Vagina (tissue), 2 donors: Measurements from ENCODE around the gene RPL18A. TPM values are rescaled to one million over a fixed set of nuclear protein-coding genes. Genes with fewer than 3 reads are reported as not detected.
"Not testable (repeated sequence)": the region's sequence is repeated elsewhere in the genome, so short reads cannot be mapped to it uniquely, and the experiment has no call there.

Source experiments
- DNase-seq, 2 donors: peaks; one replicate each; pipeline ENCODE4 v3.0.0-alpha.2; 2017; ENCODE audit errors: extremely low spot score in 2 of 2
- H3K27ac ChIP-seq: fragments of 200-600 bp; sonication (generic); one replicate; pipeline ENCODE4 v1.5.1; 2019
- H3K27me3 ChIP-seq: fragments of 200-600 bp; sonication (generic); one replicate; pipeline ENCODE4 v1.5.1; 2019
- H3K36me3 ChIP-seq, 2 donors: fragments of 200-600 bp; sonication (generic); one replicate each; pipeline ENCODE4 v1.5.1; 2017 to 2019
- H3K4me1 ChIP-seq: fragments of 200-600 bp; sonication (generic); one replicate; pipeline ENCODE4 v1.5.1; 2019
- H3K4me3 ChIP-seq, 2 donors: fragments of 200-600 bp; sonication (generic); 1 replicate in 1 of 2; 2 replicates in 1 of 2; pipeline ENCODE4 v1.5.1; 2016 to 2019
- H3K9me3 ChIP-seq: fragments of 200-600 bp; sonication (generic); one replicate; pipeline ENCODE4 v1.5.1; 2019
- POLR2A ChIP-seq, 2 donors: fragments of 450-650 bp; IDR thresholded peaks; one replicate each; pipeline ENCODE4 v1.6.1; 2017; ENCODE audit warnings: antibody characterized with exemption in 2 of 2, mild to moderate bottlenecking in 2 of 2, moderate library complexity in 2 of 2
- POLR2AphosphoS5 ChIP-seq, 2 donors: sonication (generic); formaldehyde crosslinking; IDR thresholded peaks; one replicate each; pipeline ENCODE4 v1.9.0; 2017; ENCODE audit warnings: antibody characterized with exemption in 2 of 2, mild to moderate bottlenecking in 2 of 2, low read depth in 1 of 2; ENCODE audit not compliant: insufficient read depth in 1 of 2
- intact Hi-C: fragments of 100-400 bp; cut with DNase I; formaldehyde crosslinking; loops from one replicate; pipeline ENCODE4 v1.15.1; 2023
- total RNA-seq: library from RNA; depleted of rRNA; stranded (reverse); fragments of >200 nt; gene quantifications from one replicate; pipeline ENCODE4 v1.2.3, GENCODE V29; 2016
- TF ChIP-seq, protein P1 (sequence below), 3 experiments: fragments of 450-650 bp in 2 of 3; fragments of 200-600 bp in 1 of 3; sonication (generic) in 1 of 3; IDR thresholded peaks; one replicate each; pipeline ENCODE4 v1.5.1; 2017 to 2019; ENCODE audit warnings: antibody characterized with exemption in 3 of 3, mild to moderate bottlenecking in 2 of 3, moderate library complexity in 2 of 3

RPL18A gene
- total RNA-seq, 1 donor from 2014 or later, result 1,768 TPM

DNA sequence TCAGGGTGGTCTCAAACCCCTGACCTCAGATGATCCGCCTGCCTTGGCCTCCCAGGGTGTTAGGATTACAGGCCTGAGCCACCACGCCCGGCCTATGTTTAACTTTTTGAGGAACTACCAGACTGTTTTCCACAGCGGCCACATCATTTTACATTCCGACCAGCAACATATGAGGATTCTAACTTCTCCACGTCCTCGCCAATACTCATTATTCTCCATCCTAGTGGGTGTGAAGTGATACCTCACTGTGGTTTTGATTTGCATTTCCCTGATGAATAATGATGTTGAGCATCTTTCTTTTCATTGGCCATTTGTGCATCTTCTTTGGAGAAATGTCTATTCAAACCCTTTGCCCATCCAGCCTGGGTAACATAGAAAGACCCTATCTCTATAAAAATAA, 26.8 kb downstream of the RPL18A start:
- intact Hi-C loops, result no loop called here
- DNase-seq, result no peak
- H3K27me3 ChIP-seq, result no peaks in the 10 kb centered on the region
- H3K4me3 ChIP-seq, result no peak overlapping the region
- H3K9me3 ChIP-seq, result no peaks in the 10 kb centered on the region
- no peak overlapping the region for H3K27ac ChIP-seq
- no peaks in the 10 kb centered on the region for H3K36me3 ChIP-seq
- no peaks in the 10 kb centered on the region for H3K4me1 ChIP-seq
- TF ChIP-seq POLR2AphosphoS5 (IDR thresholded peaks at IDR 0.05; ENCODE audit: insufficient read depth in 1 of 2, low read depth in 1 of 2) (no peak), POLR2A (IDR thresholded peaks at IDR 0.05) (no peak)
- TF ChIP-seq, protein P1, sequence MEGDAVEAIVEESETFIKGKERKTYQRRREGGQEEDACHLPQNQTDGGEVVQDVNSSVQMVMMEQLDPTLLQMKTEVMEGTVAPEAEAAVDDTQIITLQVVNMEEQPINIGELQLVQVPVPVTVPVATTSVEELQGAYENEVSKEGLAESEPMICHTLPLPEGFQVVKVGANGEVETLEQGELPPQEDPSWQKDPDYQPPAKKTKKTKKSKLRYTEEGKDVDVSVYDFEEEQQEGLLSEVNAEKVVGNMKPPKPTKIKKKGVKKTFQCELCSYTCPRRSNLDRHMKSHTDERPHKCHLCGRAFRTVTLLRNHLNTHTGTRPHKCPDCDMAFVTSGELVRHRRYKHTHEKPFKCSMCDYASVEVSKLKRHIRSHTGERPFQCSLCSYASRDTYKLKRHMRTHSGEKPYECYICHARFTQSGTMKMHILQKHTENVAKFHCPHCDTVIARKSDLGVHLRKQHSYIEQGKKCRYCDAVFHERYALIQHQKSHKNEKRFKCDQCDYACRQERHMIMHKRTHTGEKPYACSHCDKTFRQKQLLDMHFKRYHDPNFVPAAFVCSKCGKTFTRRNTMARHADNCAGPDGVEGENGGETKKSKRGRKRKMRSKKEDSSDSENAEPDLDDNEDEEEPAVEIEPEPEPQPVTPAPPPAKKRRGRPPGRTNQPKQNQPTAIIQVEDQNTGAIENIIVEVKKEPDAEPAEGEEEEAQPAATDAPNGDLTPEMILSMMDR (IDR thresholded peaks at IDR 0.05), result no peak

DNA sequence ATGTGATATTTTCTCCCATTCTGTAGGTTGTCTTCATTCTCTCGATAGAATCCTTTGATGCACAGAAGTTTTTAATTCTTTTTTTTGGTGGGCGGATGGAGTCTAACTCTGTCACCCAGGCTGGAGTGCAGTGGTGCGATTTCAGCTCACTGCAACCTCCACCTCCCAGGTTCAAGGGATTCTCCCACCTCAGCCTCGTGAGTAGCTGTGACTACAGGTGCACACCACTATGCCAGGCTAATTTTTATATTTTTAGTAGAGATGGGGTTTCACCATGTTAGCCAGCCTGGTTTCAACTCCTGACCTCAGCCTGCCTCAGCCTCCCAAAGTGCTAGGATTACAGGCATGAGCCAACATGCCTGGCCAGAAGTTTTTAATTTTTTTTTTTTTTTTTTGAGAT, 27.5 kb downstream of the RPL18A start:
- intact Hi-C loops, H3K4me1 ChIP-seq, H3K4me3 ChIP-seq, DNase-seq, H3K27me3 ChIP-seq, H3K27ac ChIP-seq, H3K9me3 ChIP-seq, H3K36me3 ChIP-seq: not testable (repeated sequence)

DNA sequence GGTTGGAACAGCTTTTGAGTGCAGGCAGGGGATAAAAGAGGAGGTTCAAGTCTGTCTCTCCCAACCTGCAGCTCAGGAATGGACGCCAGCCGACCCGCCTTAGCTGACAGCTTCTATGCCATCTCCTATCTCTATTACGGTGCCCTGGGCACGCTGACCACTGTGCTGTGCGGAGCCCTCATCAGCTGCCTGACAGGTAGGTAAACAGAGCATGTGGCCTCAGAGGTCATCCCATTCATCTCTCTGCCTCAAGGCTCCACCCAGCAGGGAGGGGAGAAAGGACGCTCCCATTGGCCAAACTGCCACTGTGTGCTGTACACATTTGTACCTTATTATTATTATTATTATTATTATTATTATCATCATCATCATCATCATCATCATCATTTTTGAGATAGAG, 28.6 kb downstream of the RPL18A start:
- TF ChIP-seq, protein P1 (IDR thresholded peaks at IDR 0.05), result no peak
- TF ChIP-seq POLR2AphosphoS5 (IDR thresholded peaks at IDR 0.05; ENCODE audit: insufficient read depth in 1 of 2, low read depth in 1 of 2), result no peak
- TF ChIP-seq POLR2A (IDR thresholded peaks at IDR 0.05), result no peak
- no peak for DNase-seq
- no peaks in the 10 kb centered on the region for H3K36me3 ChIP-seq
- no peak overlapping the region for H3K27ac ChIP-seq
- no peaks in the 10 kb centered on the region for H3K27me3 ChIP-seq
- H3K4me3 ChIP-seq, result no peak overlapping the region
- intact Hi-C loops, result no loop called here
- no peaks in the 10 kb centered on the region for H3K4me1 ChIP-seq
- no peaks in the 10 kb centered on the region for H3K9me3 ChIP-seq

DNA sequence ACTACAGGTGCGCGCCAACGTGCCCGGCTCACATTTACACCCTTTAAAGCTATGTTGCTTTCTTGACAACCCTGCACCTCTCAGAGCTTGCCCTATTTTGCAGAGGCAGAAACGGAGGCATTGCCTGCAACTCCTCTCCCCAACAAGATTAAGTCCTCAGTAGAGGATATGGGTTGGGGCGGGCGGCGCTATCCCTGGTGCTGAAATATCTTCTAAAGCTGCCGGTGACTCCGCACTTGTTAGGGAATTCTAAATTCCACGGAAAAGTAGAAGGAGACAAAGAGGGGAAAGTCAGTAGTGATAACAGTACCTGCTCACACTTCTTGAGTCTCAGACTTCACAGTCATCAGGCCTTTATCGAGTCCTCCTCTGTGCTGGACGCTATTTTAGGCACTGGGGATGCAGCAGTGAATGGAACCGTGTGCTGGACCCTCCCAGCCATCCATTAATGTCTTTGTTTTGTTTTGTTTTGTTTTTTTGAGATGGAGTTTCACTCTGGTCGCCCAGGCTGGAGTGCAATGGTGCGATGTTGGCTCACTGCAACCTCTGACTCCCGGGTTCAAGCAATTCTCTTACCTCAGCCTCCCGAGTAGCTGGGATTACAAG, 30.0 kb downstream of the RPL18A start:
- H3K27ac ChIP-seq, result no peak overlapping the region
- no peaks in the 10 kb centered on the region for H3K9me3 ChIP-seq
- no peaks in the 10 kb centered on the region for H3K27me3 ChIP-seq
- intact Hi-C loops, result no loop called here
- no peak for DNase-seq
- H3K36me3 ChIP-seq, result no peaks in the 10 kb centered on the region
- TF ChIP-seq, protein P1 (IDR thresholded peaks at IDR 0.05), result no peak
- TF ChIP-seq POLR2AphosphoS5 (IDR thresholded peaks at IDR 0.05; ENCODE audit: insufficient read depth in 1 of 2, low read depth in 1 of 2) (no peak), POLR2A (IDR thresholded peaks at IDR 0.05) (no peak)
- H3K4me3 ChIP-seq, result no peak overlapping the region
- no peaks in the 10 kb centered on the region for H3K4me1 ChIP-seq

DNA sequence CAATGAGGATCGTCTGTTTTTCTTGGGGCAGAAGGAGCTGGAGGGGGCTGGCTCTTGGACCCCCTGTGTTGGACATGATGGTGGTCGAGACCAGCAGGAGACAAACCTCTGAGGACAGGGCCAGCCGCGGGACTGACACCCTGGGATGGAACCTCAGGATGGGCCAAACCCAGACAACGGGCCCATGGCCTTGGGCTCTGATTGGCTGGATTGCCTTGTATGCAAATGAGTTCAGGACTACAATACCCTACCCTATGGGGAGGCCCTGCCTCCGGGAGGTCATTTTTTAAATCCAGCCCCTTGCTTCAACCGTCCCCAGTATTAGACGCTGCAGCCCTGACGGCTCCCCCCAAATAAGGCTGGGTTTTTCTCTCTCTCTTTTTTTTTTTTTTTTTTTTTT, 34.1 kb downstream of the RPL18A start:
- intact Hi-C loops, result no loop called here

More for the DNA sequence above, 34.1 kb downstream of the RPL18A start:
- Histone ChIP-seq H3K27ac (no peak overlapping the region), H3K36me3 (no peaks in the 10 kb centered on the region), H3K27me3 (no peaks in the 10 kb centered on the region), H3K4me1 (no peaks in the 10 kb centered on the region), H3K9me3 (no peaks in the 10 kb centered on the region), H3K4me3 (no peak overlapping the region)
- TF ChIP-seq POLR2AphosphoS5 (IDR thresholded peaks at IDR 0.05; ENCODE audit: insufficient read depth in 1 of 2, low read depth in 1 of 2), result no peak
- TF ChIP-seq, protein P1 (IDR thresholded peaks at IDR 0.05), result no peak
- no peak for TF ChIP-seq POLR2A (IDR thresholded peaks at IDR 0.05)
- no peak for DNase-seq
